GM19395 (cell line): ENCODE measurements around the gene LPAR5.
"Not testable (repeated sequence)": the region's sequence is repeated elsewhere in the genome, so short reads cannot be mapped to it uniquely, and the experiment has no call there.

ENCODE experiments used
- ATAC-seq: cut with Tn5 transposase; IDR thresholded peaks from one replicate; pipeline ENCODE4 v1.9.1; 2021; ENCODE audit warnings: mild to moderate bottlenecking, moderate library complexity; ENCODE audit not compliant: unreplicated experiment

The LPAR5 gene

DNA sequence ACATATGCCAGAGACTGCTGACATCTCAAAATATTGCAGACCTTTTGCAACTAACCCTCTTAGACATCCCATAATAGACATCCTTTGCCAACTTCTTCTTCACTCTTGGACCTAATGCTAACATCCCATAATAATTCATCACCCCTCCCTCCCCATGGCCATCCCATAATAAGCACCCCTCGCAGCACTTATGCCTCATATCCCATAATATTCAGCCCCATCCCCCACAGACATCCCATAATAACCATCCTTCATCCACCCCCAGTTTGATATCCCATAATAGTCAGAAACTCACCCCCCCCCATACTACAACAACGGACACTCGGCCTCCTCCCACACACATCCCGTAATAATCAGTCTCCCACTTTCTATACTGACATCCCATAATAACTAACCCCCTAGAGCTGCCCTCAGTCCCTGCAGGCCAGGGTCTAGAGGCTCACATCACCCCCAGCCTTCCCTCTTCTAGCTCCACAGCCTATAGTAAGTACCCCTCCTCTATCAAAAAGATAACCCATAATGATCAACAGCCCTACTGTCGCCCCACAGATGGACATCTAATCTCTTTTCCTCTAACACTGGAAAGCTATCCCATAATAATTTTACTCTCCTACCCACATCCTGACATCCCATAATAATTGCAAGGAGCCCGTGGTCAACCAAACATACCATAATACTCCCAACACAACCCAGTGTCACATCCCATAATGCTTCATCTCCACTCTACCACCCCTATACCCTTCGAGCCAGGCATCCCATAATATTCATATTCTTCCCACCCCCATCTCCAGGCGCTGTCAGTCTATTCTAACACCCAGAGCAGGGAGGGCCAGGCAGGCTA is 27.8 kb downstream of the LPAR5 start:
- ATAC-seq: peak; percentile 40

DNA sequence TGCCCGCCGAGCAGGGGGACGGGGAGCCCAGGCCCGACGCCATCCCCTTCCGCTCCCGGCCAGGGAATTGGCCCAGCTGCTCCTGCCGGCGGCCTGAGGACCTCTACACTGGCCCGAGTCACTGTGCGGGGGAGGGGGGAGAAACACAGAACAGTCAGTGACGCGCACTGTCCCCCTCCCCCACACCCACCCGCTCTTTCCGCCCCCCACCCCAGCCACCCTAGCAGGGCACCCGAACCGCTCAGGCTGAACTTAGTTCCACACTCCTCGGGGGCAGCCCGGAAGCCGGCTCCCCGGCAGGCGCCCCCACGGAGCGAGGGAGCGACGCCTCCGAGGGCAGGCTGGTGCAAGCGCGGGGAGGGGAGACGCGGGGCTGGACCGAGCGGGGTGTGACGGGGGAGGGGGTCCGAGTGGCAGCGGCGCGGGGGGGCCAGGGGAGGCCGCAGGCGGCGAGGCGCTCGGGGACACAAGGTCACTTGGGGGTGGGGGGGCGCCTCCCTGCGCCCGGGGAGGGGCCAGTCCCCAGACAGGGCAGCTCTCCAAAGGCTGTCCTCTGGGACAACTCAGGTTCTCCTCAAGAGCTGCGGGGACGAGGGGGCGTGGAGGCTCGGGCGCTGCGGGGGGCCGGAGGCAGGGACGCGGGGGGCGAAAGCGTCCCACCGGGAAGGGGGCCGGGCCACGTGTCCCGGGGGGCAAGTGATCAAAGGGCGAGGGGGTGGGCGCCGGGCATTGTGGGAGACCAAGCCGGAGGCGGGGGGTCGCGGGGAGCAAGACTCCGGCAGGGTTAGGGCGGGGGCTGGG is 29.2 kb downstream of the LPAR5 start:
- no peak for ATAC-seq

DNA sequence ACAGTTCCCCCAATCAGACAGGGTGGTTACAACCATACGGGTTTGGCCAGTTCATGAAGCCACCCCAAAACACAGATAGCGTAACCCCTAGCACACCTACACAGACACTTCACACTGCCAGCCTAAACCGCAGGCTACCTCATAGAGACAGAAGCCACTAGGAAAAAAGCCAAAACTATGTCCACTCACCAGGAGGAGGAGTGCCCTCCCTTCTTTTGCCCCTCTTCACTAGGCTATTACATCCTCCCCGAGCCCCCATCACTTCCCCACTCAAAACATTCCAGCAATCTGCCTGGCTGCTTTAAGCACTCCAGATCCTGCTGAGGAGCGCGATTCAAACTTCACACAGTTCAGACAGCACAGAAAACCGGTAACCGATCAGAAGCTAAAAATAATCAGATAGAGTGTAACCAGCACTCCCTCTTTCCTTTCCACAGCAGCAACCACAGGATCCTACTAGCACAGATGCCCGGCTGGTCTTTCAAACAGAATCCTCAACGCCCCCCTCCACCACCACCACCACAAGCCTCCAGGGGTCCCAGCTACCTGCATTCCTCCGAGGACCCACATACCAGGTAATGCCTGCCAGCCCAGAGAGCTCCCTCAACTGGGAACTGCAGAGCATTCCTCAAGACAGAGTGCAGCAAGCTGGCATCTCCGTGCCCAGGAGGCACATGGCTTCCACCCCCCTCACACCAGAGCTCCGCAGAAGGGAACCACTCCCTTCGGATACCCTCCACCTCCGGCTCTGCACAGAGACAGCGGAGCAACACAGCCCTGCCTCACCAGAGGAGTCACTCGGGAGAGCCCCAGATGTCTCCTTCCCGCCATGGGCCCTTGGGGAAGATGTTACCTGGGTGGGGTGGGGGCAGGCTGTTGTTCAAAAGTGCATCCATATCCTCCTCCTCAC is 30.1 kb downstream of the LPAR5 start:
- ATAC-seq: no peak

DNA sequence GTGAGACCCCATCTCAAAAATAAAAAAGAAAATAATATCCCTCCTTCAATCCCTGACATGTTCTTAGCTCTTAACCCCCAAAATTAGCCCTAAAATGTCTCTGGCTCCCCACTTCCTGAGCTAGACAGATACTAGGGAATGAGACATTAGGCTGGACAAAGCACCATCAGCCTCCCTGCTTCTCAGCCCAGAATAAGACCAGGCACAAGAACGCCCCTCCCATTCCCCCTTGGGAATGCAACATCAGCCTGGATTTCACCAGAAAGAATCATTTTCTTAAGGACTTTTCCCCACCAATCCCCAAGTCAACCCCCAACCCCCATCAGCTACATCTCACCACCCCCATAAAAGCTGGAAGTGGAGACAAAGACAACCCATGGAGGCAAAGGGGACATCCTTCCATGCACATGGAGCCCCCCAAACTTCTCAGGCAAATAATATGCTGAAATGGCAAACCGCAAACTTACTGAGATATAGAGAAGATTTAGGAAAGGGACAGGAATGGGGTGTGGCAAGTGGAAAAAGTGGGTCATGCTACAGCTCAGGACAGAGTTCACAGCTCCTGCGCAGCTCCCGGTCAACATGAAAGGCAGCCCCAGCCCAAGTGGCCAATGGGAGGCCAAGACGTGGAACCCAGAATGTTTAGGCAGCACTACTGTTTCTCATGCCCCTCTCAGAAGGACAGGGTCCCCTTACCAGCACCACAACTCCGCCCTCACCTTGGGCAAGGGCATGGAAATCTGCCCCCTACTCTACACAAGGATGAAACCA is 31.3 kb downstream of the LPAR5 start:
- no peak for ATAC-seq

DNA sequence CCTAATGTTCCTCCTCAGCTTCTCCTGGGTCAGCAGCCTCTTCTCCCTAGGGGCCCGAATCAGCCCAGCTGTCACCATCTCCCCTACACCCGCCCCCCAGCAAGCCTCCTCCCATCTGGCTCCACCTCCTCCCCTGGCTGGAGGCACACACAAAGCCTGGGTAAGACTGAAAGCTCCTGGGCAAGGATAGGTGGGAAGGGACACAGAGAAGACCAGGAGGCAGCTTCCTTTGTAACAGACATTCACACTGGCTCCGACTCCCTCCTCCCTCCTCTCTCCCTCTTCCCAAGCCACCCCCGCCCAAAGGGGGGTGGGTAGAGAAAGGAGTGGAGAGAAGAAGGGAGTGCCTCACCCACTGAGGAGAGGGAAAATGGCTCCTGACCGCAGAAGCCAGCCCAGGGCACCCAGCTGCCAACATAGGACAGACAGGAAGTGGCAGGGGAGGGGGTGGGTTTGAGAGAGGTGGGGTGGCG is 32.6 kb downstream of the LPAR5 start:
- no peak for ATAC-seq

DNA sequence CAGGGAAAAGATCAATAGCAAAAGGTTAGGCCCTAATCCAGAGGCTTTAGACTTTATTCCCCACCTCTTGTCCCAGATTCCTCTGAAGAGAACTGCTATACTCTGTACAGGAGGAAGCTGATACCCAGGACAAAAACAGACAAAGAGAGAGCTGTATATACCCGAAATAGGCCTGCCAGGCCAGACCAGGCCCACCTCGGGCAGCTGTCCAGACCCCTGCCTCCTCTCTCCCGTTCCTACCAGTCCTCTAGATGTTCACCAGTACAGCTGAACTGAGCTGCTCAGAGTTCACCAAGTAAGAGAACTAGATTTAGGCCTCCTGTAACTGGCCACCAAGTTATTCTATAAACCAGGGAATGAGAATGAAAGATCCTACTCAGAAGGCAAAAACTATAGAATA is 33.2 kb downstream of the LPAR5 start:
- ATAC-seq: no peak

DNA sequence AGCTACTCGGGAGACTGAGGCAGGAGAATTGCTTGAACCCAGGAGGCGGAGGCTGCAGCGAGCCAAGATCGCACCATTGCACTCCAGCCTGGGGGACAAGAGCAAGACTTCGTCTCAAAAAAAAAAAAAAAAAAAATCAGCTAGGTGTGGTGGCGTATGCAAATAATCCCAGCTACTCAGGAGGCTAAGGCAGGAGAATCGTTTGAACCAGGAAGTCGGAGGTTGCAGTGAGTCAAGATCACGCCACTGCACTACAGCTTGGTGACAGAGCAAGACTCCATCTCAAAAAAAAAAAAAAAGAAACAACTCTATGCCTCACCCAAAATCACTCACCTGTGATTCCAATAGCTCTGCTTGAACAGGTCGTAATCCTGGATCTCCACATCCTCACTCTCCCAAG is 40.1 kb downstream of the LPAR5 start:
- not testable (repeated sequence) for ATAC-seq

DNA sequence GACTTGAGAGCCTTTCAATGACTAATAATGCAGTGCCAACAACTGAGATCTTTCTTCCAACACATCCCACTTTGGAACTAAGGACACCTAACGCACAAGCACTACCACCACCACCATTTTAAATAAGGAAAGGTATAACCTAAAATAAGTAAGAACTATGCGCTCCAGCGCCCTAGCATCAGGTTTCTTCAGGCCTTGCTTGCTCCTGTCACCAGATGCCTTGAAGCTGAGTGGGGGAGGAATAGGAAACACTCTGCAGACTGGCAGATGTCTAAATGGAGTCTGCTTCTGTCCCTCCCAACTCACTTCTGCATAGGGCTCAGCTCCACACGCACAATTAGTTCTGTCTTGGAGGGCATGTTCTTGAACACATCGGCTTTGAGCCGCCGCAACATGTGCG is 43.7 kb downstream of the LPAR5 start:
- no peak for ATAC-seq

DNA sequence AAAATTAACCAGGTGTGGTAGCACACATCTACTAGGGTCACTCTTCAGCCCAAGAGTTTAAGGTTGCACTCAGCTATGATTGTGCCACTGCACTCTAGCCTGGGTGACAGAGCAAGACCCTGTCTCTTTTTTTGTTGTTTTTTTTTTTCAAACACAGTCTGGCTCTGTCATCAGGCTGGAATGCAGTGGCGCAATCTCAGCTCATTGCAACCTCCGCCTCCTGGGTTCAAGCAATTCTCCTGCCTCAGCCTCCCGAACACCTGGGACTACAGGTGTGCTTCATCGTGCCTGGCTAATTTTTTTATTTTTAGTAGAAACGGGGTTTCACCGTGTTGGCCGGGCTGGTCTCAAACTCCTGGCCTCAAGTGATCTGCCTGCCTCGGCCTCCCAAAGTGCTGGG is 49.2 kb downstream of the LPAR5 start:
- not testable (repeated sequence) for ATAC-seq

DNA sequence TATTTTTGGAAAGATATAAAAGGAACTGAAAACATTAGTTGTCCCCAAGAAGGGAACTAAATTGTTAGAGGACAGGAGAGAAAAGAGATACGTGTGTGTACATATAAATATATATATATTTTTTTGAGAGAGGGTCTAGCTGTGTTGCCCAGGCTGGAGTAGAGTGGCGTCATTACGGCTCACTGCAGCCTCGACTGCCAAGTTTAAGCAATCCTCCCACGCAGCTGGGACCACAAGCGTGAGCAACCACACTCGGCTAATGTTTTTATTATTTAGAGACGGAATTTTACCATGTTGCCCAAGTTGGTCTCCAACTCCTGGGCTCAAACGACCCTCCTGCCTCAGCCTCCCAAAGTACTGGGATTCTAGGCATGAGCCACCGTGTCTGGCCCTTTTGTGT is 51.5 kb downstream of the LPAR5 start:
- no peak for ATAC-seq

DNA sequence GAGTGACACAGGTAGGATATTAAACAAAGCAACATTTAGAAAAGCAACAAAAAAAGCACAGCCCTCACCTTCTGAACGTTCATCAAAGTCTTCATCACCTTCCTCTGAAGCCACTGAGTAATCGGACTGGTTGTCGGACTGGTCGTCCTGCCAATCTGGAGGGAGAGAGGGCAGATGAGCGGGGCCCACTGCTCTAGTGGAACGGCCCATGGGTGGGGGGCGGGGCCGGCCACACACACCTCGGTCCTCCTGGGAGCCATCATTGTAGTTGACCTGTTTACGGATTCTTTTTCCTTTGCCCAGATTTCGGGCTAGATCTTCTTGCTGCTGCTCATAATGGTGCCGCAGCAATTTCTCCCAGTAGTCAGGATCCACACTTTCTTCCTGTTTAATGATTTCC is 52.8 kb downstream of the LPAR5 start:
- no peak for ATAC-seq

DNA sequence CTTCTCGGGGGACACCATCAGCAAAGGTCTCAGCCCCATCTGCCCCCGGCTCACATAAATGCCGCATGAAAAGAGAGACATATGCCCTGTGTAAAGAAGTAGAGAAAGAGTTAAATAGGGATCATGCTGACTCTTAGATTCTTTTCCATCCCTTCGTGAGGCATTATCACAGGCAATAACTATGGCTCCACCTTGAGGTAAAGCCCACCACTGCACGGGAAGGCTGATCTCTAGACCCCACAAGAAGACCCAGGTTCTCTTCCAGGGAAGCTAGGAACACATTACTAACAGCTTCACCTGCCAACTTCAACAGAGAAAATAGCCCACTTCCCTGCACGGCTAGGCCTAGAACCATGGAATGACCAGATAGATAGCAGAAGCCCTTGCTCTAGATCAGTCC is 53.6 kb downstream of the LPAR5 start:
- ATAC-seq: no peak

DNA sequence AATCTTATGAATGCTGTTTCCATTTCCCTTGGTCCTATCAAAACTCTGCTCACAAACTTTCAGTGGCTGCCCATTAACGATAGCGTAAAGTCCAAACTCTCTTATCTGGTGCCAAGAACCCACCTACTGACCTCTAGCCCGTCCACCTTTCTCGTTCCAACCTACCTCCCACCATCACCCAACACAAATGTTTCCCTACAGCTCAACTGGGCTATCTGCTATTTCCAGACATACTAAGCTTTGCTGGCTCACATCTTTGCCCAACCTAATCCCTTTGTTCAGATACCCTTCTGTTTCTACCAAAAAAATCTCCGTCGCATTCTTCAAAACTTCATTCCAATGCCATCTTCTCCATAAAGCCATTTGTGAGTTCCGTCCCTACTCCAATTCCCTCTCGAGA is 60.1 kb downstream of the LPAR5 start:
- ATAC-seq: no peak

DNA sequence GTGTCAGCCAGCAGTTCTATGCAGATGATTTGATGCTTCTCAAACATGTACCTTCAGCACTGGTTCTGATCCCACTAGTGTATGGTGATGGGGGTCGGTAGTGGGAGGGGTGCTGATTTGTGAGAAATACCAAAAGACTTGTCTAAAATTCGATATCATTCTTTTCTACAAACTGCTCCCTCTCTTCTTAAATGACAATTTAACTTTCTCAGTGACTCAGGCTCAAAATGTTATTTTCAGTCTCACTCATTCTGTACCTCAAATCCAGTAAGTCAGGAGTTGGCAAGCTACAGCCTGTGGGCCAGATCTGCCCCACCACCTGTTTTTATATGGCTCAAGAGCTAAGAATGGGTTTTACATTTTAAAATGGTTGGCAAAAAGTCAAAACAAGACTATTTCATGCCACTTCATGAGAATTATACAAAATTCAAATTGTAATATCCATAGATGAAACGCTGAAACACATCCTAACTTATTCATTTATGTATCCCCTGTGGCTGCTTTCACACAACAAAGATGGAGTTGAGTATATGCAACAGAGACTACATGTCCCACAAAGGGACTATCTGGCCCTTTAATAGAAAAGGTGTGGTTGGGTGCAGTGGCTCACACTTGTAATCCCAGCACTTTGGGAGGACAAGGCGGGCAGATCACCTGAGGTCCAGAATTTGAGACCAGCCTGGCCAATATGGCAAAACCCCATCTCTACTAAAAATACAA is 61.0 kb downstream of the LPAR5 start:
- ATAC-seq: no peak

DNA sequence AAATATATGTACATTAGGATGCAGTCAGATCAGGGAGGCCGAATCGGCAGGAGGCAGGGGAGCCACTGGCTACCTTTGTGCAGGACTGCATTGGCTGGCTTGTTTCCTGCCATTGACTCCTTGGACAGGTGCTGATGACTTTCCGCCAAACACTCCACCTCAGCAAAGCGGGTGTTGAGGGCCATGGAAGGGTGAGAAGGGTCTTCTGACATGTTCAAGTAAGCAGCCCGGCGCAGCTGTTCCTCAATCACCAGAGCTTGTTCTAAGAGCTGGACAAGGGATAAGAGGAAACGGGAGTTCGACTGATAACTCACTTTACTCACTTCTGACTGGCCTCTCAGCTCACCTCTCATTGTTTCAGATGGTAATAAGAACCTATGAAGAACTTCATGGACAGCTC is 62.8 kb downstream of the LPAR5 start:
- no peak for ATAC-seq

DNA sequence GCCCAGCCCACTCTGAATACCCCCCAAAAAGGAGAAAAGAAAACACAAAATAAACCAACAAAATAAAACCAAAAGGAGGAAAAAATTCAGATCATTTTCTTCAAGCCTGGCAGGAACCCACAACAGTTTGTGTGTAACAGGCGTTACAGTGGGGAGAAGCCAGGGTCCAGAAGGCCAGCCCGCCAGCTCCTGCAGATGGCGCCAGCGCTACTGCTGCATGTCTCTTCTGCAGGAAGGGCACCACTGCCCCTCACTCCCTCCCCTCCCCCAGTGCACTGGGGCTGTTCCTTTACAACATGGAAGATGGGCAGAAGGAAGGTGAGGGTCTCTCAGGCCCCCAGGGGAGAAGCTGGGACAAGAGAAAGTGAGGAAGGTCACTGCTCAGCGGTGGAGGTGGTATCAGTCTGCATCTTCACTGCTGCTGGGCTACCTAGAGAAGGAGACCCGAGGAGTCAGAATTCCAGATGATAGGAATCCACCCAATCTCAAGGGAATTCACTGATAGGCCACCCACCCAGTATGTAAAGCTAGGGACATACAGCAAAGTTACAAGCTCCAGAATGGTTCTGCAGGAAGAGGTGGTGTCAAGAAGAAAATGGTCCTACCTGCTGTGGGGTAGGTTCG is 65.4 kb downstream of the LPAR5 start:
- ATAC-seq: no peak

DNA sequence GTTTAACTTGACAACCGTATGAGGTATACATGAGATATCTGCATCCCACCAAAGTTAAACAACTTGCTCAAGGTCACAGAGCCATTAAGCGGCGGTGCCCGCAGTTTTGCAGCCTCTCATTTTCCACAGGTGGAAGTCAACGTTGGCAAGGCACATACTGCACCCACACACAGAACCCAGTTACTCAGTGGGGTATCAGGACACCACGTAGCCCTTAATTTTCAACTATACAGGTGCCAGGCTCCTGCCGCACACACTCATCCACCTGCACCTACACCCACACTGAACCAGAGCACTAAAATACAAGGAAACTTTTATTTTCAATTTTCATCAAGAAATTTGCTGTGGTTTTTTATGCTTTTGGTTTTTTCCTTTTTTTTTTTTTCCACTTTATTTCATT is 66.0 kb downstream of the LPAR5 start:
- no peak for ATAC-seq

DNA sequence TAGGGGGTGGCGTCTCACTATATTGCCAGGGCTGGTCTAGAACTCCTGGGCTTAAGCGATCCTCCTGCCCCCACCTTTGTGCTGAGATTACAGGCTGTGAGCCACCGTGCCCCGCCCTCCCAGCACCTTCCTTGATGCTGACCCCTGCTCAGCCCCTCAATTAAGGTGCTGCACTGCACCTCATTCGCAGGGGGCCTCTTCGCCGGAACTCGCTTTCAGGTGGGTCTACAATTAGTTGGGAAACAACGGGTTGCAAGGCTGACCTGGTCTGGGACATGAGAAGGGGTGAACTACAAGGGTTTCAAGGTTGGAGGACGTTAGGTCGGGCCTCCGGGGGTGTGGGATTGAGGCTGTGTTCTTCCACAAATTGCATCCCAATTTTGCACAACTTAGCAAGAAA is 66.4 kb downstream of the LPAR5 start:
- ATAC-seq: no peak
